Peyer's patch (tissue), 4 donors: Measurements from ENCODE around the gene KDELR1.

Source experiments
- CTCF ChIP-seq, 6 experiments: fragments of 450-650 bp in 4 of 6; fragments of 200-600 bp in 2 of 6; sonication (generic) in 1 of 6; IDR thresholded peaks; one replicate each; pipeline ENCODE4 v1.5.1; 2017 to 2019; ENCODE audit warnings: antibody characterized with exemption in 6 of 6, mild to moderate bottlenecking in 3 of 6, moderate library complexity in 1 of 6
- POLR2A ChIP-seq, 2 donors: fragments of 450-650 bp; IDR thresholded peaks; one replicate each; pipeline ENCODE4 v1.5.1; 2017; ENCODE audit warnings: antibody characterized with exemption in 2 of 2, mild to moderate bottlenecking in 2 of 2, moderate library complexity in 2 of 2

GRCh38 chr19:48403606-48404005 lies 12.3 kb upstream of the KDELR1 start:
- TF ChIP-seq CTCF (IDR thresholded peaks at IDR 0.05) (no peak), POLR2A (IDR thresholded peaks at IDR 0.05) (no peak)
